Lung (tissue), 12 donors: ENCODE measurements around the gene CCDC134. TPM values are rescaled to one million over a fixed set of nuclear protein-coding genes. Genes with fewer than 3 reads are reported as not detected.

ENCODE experiments used
- ATAC-seq: fragments of 200-7000 bp; cut with Tn5 transposase; one replicate; pipeline ENCODE4 v1.9.1; 2020; ENCODE audit warnings: moderate number of reproducible peaks; ENCODE audit not compliant: insufficient read depth, low FRiP score
- DNase-seq, 3 donors: peaks; one replicate each; pipeline ENCODE4 v3.0.0-alpha.2; 2013 to 2017
- H3K27ac ChIP-seq, 2 donors: one replicate each; pipeline ENCODE4 v1.5.1; 2013; ENCODE audit warnings: mild to moderate bottlenecking in 2 of 2, moderate library complexity in 2 of 2, control low read depth in 1 of 2, inconsistent platforms in 1 of 2, low read depth in 1 of 2, low read length in 1 of 2
- H3K27me3 ChIP-seq, 3 donors: one replicate each; pipeline ENCODE4 v1.5.1; 2013; ENCODE audit warnings: low read length in 2 of 3; ENCODE audit not compliant: control insufficient read depth in 3 of 3, insufficient read depth in 3 of 3
- H3K36me3 ChIP-seq, 4 donors: one replicate each; pipeline ENCODE4 v1.5.1; 2013; ENCODE audit warnings: low read length in 4 of 4, mild to moderate bottlenecking in 1 of 4, moderate library complexity in 1 of 4; ENCODE audit not compliant: control insufficient read depth in 4 of 4, insufficient read depth in 4 of 4
- H3K4me1 ChIP-seq, 5 donors: one replicate each; pipeline ENCODE4 v1.5.1; 2013; ENCODE audit warnings: low read length in 5 of 5, mild to moderate bottlenecking in 2 of 5, moderate library complexity in 1 of 5; ENCODE audit not compliant: control insufficient read depth in 5 of 5, insufficient read depth in 5 of 5
- H3K4me3 ChIP-seq: one replicate; pipeline ENCODE4 v1.5.1; 2013; ENCODE audit warnings: mild to moderate bottlenecking, control low read depth, moderate library complexity
- H3K9ac ChIP-seq, 2 donors: one replicate each; pipeline ENCODE4 v1.5.1; 2013; ENCODE audit warnings: low read length in 2 of 2, control low read depth in 1 of 2; ENCODE audit not compliant: insufficient read depth in 1 of 2
- H3K9me3 ChIP-seq, 4 donors: one replicate each; pipeline ENCODE4 v1.5.1; 2013; ENCODE audit warnings: low read length in 3 of 4, mild to moderate bottlenecking in 1 of 4, moderate library complexity in 1 of 4; ENCODE audit not compliant: control insufficient read depth in 4 of 4, insufficient read depth in 3 of 4
- WGBS, 2 donors: extraction: QIAGEN DNeasy Blood & Tissue Kit; methylation state at CpG; one replicate each; pipeline ENCODE4 v1.1.7; 2013; 5-methylcytosine and 5-hydroxymethylcytosine counted together
- polyA plus RNA-seq, 2 donors: library from polyadenylated mRNA; stranded (reverse); fragments of 200-250 nt; gene quantifications; one replicate each; pipeline ENCODE4 v1.2.1, GENCODE V29; 2013
- total RNA-seq, 2 donors: library from RNA; depleted of rRNA in 1 of 2; stranded (reverse); fragments of >200 nt in 1 of 2; gene quantifications; one replicate each; pipeline ENCODE4 v1.2.1, GENCODE V29; 2014 to 2021
- TF ChIP-seq, protein P1 (sequence below): IDR thresholded peaks from 2 replicates; pipeline ENCODE4 v1.5.1; 2012; ENCODE audit warnings: mild to moderate bottlenecking; ENCODE audit errors: control extremely low read depth, extremely low read depth
- donor health status: control.
- donor health status: control.
- donor health status: Bipolar disorder and iron deficiency.
- donor health status: healthy.
- donor health status: DM: yes; HTN: yes; CAD: no.

The CCDC134 gene
- total and polyA plus RNA-seq, 4 donors, result 2.5 to 10.6 (median 7.0) TPM

GRCh38 chr22:41772198-41772597 is 28.3 kb upstream of the CCDC134 start:
- no peaks in the 10 kb centered on the region for H3K9me3 ChIP-seq
- no peaks in the 10 kb centered on the region for H3K36me3 ChIP-seq
- TF ChIP-seq, protein P1, sequence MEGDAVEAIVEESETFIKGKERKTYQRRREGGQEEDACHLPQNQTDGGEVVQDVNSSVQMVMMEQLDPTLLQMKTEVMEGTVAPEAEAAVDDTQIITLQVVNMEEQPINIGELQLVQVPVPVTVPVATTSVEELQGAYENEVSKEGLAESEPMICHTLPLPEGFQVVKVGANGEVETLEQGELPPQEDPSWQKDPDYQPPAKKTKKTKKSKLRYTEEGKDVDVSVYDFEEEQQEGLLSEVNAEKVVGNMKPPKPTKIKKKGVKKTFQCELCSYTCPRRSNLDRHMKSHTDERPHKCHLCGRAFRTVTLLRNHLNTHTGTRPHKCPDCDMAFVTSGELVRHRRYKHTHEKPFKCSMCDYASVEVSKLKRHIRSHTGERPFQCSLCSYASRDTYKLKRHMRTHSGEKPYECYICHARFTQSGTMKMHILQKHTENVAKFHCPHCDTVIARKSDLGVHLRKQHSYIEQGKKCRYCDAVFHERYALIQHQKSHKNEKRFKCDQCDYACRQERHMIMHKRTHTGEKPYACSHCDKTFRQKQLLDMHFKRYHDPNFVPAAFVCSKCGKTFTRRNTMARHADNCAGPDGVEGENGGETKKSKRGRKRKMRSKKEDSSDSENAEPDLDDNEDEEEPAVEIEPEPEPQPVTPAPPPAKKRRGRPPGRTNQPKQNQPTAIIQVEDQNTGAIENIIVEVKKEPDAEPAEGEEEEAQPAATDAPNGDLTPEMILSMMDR, result no peak
- H3K27me3 ChIP-seq, result no peaks in the 10 kb centered on the region
- no peak overlapping the region for H3K4me3 ChIP-seq
- ATAC-seq, result no peak
- no peak for DNase-seq
- no peak overlapping the region for H3K9ac ChIP-seq
- WGBS, 2 donors, result 92 to 97% methylated on average over 4 of the region's 4 CpGs
- no peaks in the 10 kb centered on the region for H3K4me1 ChIP-seq
- no peak overlapping the region for H3K27ac ChIP-seq

DNA sequence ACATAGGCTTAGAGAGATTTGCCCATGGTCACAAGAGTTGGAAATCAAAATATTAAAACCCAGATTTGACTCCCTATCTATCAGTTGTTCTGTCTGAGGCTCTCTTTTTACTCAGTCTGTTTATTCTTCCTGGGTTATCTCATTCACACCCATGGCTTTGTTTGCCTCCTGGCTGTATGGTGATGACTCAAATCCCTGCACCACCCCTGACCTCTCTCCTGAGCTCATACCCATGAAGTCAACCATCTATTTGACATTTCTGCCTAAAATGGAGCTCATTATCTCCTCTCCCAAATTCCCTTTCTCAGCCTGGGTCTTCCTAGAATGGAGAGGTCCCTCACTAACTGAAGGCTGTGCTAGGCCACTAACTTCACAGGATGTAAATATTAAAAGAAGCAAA is 27.8 kb upstream of the CCDC134 start:
- DNase-seq, result no peak
- no peak for ATAC-seq
- no peaks in the 10 kb centered on the region for H3K36me3 ChIP-seq
- H3K4me3 ChIP-seq, result no peak overlapping the region
- H3K9ac ChIP-seq, result no peak overlapping the region
- H3K9me3 ChIP-seq, result no peaks in the 10 kb centered on the region
- no peaks in the 10 kb centered on the region for H3K4me1 ChIP-seq
- no peak overlapping the region for H3K27ac ChIP-seq
- TF ChIP-seq, protein P1, result no peak
- H3K27me3 ChIP-seq, result no peaks in the 10 kb centered on the region

DNA sequence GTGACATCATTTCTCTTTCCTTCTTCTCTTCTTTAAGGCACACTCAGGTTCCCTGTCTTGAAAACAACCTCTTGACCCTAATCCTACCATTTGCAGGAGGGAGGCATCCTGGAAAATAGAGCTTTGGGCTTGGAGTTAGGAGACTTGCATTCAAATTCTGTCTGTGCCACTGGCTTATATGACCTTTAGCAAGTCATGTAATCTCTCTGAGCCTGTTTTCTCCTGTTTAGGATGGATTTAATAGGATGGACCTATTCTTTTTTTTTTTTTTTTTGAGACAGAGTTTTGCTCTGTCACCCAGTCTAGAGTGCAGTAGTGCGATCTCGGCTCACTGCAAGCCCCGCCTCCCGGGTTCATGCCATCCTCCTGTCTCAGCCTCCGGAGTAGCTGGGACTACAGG is 25.1 kb upstream of the CCDC134 start:
- no peaks in the 10 kb centered on the region for H3K27me3 ChIP-seq
- WGBS, 2 donors, result 92 to 98% methylated on average over 5 of the region's 5 CpGs
- no peak overlapping the region for H3K4me3 ChIP-seq
- DNase-seq (no peak), ATAC-seq (no peak)
- H3K4me1 ChIP-seq, result no peaks in the 10 kb centered on the region
- H3K9ac ChIP-seq, result no peak overlapping the region
- H3K27ac ChIP-seq, result no peak overlapping the region
- no peaks in the 10 kb centered on the region for H3K9me3 ChIP-seq
- no peaks in the 10 kb centered on the region for H3K36me3 ChIP-seq
- TF ChIP-seq, protein P1, result no peak

GRCh38 chr22:41775976-41776375 is 24.5 kb upstream of the CCDC134 start:
- DNase-seq, result no peak
- no peak for ATAC-seq
- TF ChIP-seq, protein P1, result no peak
- H3K9me3 ChIP-seq, result no peaks in the 10 kb centered on the region
- H3K4me3 ChIP-seq, result no peak overlapping the region
- H3K36me3 ChIP-seq, result no peaks in the 10 kb centered on the region
- no peak overlapping the region for H3K27ac ChIP-seq
- WGBS, 2 donors, result 60 to 84% methylated on average over 4 of the region's 4 CpGs
- no peaks in the 10 kb centered on the region for H3K27me3 ChIP-seq
- H3K4me1 ChIP-seq, result no peaks in the 10 kb centered on the region
- H3K9ac ChIP-seq, result no peak overlapping the region
